Gastroesophageal sphincter (tissue), 3 donors: Measurements from ENCODE around the gene PTPRN2.
"Not testable (repeated sequence)": the region's sequence is repeated elsewhere in the genome, so short reads cannot be mapped to it uniquely, and the experiment has no call there.

Experiments
- POLR2AphosphoS5 ChIP-seq: sonication (generic); formaldehyde crosslinking; IDR thresholded peaks from one replicate; pipeline ENCODE4 v1.6.1; 2017; ENCODE audit warnings: antibody characterized with exemption
- TF ChIP-seq, protein P1 (sequence below), 4 experiments: fragments of 200-600 bp in 2 of 4; fragments of 450-650 bp in 2 of 4; sonication (generic) in 1 of 4; IDR thresholded peaks; one replicate each; pipeline ENCODE4 v1.5.1; 2017 to 2019; ENCODE audit warnings: antibody characterized with exemption in 4 of 4, mild to moderate bottlenecking in 2 of 4, moderate library complexity in 2 of 4

DNA sequence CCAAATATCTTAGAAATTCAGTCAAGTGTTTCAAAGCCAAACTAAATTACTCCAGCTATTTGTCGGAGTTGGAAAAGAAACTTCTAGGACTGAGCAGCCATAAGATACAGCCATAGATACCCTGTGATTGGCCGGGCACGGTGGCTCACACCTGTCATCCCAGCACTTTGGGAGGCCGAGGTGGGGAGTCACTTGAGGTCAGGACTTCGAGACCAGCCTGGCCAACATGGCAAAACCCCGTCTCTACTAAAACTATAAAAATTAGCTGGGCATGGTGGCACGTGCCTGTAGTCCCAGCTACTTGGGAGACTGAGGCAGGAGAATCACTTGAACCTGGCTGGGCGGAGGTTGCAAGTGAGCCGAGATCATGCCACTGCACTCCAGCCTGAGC is 607.3 kb downstream of the PTPRN2 start:
- TF ChIP-seq, protein P1, sequence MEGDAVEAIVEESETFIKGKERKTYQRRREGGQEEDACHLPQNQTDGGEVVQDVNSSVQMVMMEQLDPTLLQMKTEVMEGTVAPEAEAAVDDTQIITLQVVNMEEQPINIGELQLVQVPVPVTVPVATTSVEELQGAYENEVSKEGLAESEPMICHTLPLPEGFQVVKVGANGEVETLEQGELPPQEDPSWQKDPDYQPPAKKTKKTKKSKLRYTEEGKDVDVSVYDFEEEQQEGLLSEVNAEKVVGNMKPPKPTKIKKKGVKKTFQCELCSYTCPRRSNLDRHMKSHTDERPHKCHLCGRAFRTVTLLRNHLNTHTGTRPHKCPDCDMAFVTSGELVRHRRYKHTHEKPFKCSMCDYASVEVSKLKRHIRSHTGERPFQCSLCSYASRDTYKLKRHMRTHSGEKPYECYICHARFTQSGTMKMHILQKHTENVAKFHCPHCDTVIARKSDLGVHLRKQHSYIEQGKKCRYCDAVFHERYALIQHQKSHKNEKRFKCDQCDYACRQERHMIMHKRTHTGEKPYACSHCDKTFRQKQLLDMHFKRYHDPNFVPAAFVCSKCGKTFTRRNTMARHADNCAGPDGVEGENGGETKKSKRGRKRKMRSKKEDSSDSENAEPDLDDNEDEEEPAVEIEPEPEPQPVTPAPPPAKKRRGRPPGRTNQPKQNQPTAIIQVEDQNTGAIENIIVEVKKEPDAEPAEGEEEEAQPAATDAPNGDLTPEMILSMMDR (IDR thresholded peaks at IDR 0.05) = not testable (repeated sequence)
- not testable (repeated sequence) for TF ChIP-seq POLR2AphosphoS5
